Measurements from ENCODE around the gene NGF.

NGF gene

GRCh38 chr1:115275216-115275615, 62.8 kb downstream of the NGF start:
- no peak for DNase-seq

- DNase-seq, result no peak
Measured at GRCh38 chr1:115274467-115274866, 63.6 kb downstream of the NGF start.

GRCh38 chr1:115266729-115267421, 71.2 kb downstream of the NGF start:
- DNase-seq, result no peak

- DNase-seq, result no peak
Measured at GRCh38 chr1:115265099-115265498, 73.0 kb downstream of the NGF start.

- no peak for DNase-seq
Measured at GRCh38 chr1:115262886-115263285, 75.2 kb downstream of the NGF start.

- DNase-seq, result no peak
Measured at GRCh38 chr1:115261496-115261895, 76.6 kb downstream of the NGF start.

- no peak for DNase-seq
Measured at GRCh38 chr1:115258302-115258866, 79.7 kb downstream of the NGF start.

- DNase-seq, result no peak
Measured at GRCh38 chr1:115257591-115257990, 80.5 kb downstream of the NGF start.

GRCh38 chr1:115255154-115255553, 82.9 kb downstream of the NGF start:
- DNase-seq, result no peak

GRCh38 chr1:115252585-115252984, 85.5 kb downstream of the NGF start:
- no peak for DNase-seq

- no peak for DNase-seq
Measured at GRCh38 chr1:115251856-115252255, 86.2 kb downstream of the NGF start.

- DNase-seq, result no peak
Measured at GRCh38 chr1:115251340-115251748, 86.7 kb downstream of the NGF start.

GRCh38 chr1:115246526-115246925, 91.5 kb downstream of the NGF start:
- no peak for DNase-seq

- DNase-seq, result no peak
Measured at GRCh38 chr1:115245227-115245626, 92.8 kb downstream of the NGF start.

- DNase-seq, result no peak
Measured at GRCh38 chr1:115242543-115242942, 95.5 kb downstream of the NGF start.

- no peak for DNase-seq
Measured at GRCh38 chr1:115241309-115241708, 96.7 kb downstream of the NGF start.

GRCh38 chr1:115240297-115240696, 97.8 kb downstream of the NGF start:
- DNase-seq, result no peak

- DNase-seq, result no peak
Measured at GRCh38 chr1:115239426-115239825, 98.6 kb downstream of the NGF start.

GRCh38 chr1:115239148-115239422, 99.0 kb downstream of the NGF start:
- DNase-seq, result no peak

- no peak for DNase-seq
Measured at GRCh38 chr1:115238336-115239147, 99.5 kb downstream of the NGF start.

GRCh38 chr1:115237507-115237906, 100.5 kb downstream of the NGF start:
- DNase-seq, result no peak

- DNase-seq, result no peak
Measured at GRCh38 chr1:115237023-115237422, 101.0 kb downstream of the NGF start.
